Measurements from ENCODE around the gene BCL7A.

GRCh38 chr12:122021822-122022392 lies at the start of gene BCL7A:
- TF ChIP-seq EZH2 (IDR thresholded peaks at IDR 0.05): no peak
- TF ChIP-seq FOXP2 (optimal IDR thresholded peaks at IDR 0.05; ENCODE audit: control extremely low read depth, extremely low read length, insufficient read depth): no peak
- peak; percentile 62; the same call in 1 of the 2 replicates for TF ChIP-seq POLR2AphosphoS5 (IDR thresholded peaks at IDR 0.05; ENCODE audit: borderline replicate concordance, low read depth, low read length)

Measured in SK-N-MC (cell line).